BLaER1 treated with 17β-estradiol and CSF1 and Interleukin-3, amounts not matched to agents 10 nM and 100 nM (cell line): ENCODE measurements around the gene ELP5.
A peak's percentile ranks its signal among the peaks of the same experiment; 100 is the strongest.

Experiments
- H3K27ac ChIP-seq, 11 experiments: shearing (Covaris generic); formaldehyde crosslinking; 2 replicates each; pipeline ENCODE4 v1.8.1; 2022
- H3K27me3 ChIP-seq, 11 experiments: shearing (Covaris generic); formaldehyde crosslinking; 2 replicates each; pipeline ENCODE4 v1.8.1; 2022
- H3K36me3 ChIP-seq, 11 experiments: shearing (Covaris generic); formaldehyde crosslinking; 2 replicates each; pipeline ENCODE4 v1.8.1; 2022
- H3K4me1 ChIP-seq, 10 experiments: shearing (Covaris generic); formaldehyde crosslinking; 2 replicates each; pipeline ENCODE4 v1.8.1; 2022
- H3K4me2 ChIP-seq, 11 experiments: shearing (Covaris generic); formaldehyde crosslinking; 2 replicates each; pipeline ENCODE4 v1.8.1; 2022
- H3K4me3 ChIP-seq, 10 experiments: shearing (Covaris generic); formaldehyde crosslinking; 2 replicates each; pipeline ENCODE4 v1.8.1; 2022
- H3K9ac ChIP-seq, 11 experiments: shearing (Covaris generic); formaldehyde crosslinking; 2 replicates each; pipeline ENCODE4 v1.8.1; 2022
- H3K9me3 ChIP-seq, 11 experiments: shearing (Covaris generic); formaldehyde crosslinking; replicated peaks in 1 of 11; 2 replicates each; pipeline ENCODE4 v1.8.1; 2022
- H4K20me1 ChIP-seq, 11 experiments: shearing (Covaris generic); formaldehyde crosslinking; 2 replicates each; pipeline ENCODE4 v1.8.1; 2022
- Cebpa-rat ChIP-seq, 11 experiments: shearing (Covaris generic); IDR thresholded peaks; 2 replicates each; pipeline ENCODE4 v1.8.1; 2022

Gene ELP5

DNA sequence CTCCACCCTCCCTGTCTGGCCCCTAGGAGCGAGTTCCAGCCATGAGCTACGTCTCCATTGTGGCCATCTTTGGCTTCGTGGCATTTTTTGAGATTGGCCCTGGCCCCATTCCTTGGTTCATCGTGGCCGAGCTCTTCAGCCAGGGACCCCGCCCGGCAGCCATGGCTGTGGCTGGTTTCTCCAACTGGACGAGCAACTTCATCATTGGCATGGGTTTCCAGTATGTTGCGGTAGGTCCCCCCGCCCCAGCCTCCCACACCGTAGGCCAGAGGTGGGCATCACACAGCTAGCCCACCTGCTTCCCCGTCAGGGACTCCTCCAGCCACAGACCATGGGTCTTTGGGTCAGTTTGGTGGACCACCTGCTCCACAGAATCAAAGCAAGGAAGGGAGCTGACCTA lies 33.7 kb downstream of the ELP5 start:
- Histone ChIP-seq H4K20me1 (no peaks in the 10 kb centered on the region; a peak in 2 of 22 replicates), H3K9ac (no peak overlapping the region), H3K27me3 (peaks cover 8 to 29% (median 16%) of the 10 kb centered on the region in 11 experiments; a peak in 20 of 22 replicates), H3K36me3 (no peaks in the 10 kb centered on the region), H3K4me1 (peaks cover 26 to 42% (median 35%) of the 10 kb centered on the region in 10 experiments), H3K4me3 (no peak overlapping the region), H3K27ac (no peak overlapping the region), H3K4me2 (no peak overlapping the region), H3K9me3 (no peaks in the 10 kb centered on the region)
- TF ChIP-seq Cebpa-rat (IDR thresholded peaks at IDR 0.05) = no peak

- no peak overlapping the region for H3K4me2 ChIP-seq
- no peak overlapping the region for H3K4me3 ChIP-seq
- H3K4me1 ChIP-seq = peaks cover 0 to 29% (median 25%) of the 10 kb centered on the region in 10 experiments; a peak in 17 of 20 replicates
- H3K9me3 ChIP-seq = no peaks in the 10 kb centered on the region
- no peak for TF ChIP-seq Cebpa-rat (IDR thresholded peaks at IDR 0.05)
- H3K9ac ChIP-seq = no peak overlapping the region
- H3K27me3 ChIP-seq = peaks cover 32 to 53% (median 40%) of the 10 kb centered on the region in 11 experiments
- no peaks in the 10 kb centered on the region for H3K36me3 ChIP-seq
- no peak overlapping the region for H3K27ac ChIP-seq
- H4K20me1 ChIP-seq = peaks cover 0 to 11% (median 0%) of the 10 kb centered on the region in 11 experiments; a peak in 3 of 22 replicates
Measured at GRCh38 chr17:7289256-7290032, 37.4 kb downstream of the ELP5 start.

- H3K27me3 ChIP-seq = peaks cover 39 to 61% (median 47%) of the 10 kb centered on the region in 11 experiments
- TF ChIP-seq Cebpa-rat (IDR thresholded peaks at IDR 0.05) = no peak
Measured at GRCh38 chr17:7290166-7290565, 38.2 kb downstream of the ELP5 start.

GRCh38 chr17:7290685-7291084 lies 38.7 kb downstream of the ELP5 start:
- Histone ChIP-seq H3K27ac (no peak overlapping the region), H3K4me1 (peaks cover 4 to 39% (median 36%) of the 10 kb centered on the region in 10 experiments; a peak in 19 of 20 replicates), H3K27me3 (peaks cover 44 to 66% (median 52%) of the 10 kb centered on the region in 11 experiments), H3K4me3 (no peak overlapping the region), H4K20me1 (peaks cover 0 to 13% (median 0%) of the 10 kb centered on the region in 11 experiments; a peak in 3 of 22 replicates), H3K4me2 (no peak overlapping the region), H3K9ac (no peak overlapping the region), H3K36me3 (no peaks in the 10 kb centered on the region), H3K9me3 (no peaks in the 10 kb centered on the region)
- TF ChIP-seq Cebpa-rat (IDR thresholded peaks at IDR 0.05) = no peak

More at GRCh38 chr17:7290166-7290565, 38.2 kb downstream of the ELP5 start:
- no peaks in the 10 kb centered on the region for H3K36me3 ChIP-seq
- no peaks in the 10 kb centered on the region for H3K9me3 ChIP-seq
- H3K4me2 ChIP-seq = no peak overlapping the region
- H3K9ac ChIP-seq = no peak overlapping the region
- H4K20me1 ChIP-seq = peaks cover 0 to 11% (median 0%) of the 10 kb centered on the region in 11 experiments; a peak in 3 of 22 replicates
- H3K27ac ChIP-seq = no peak overlapping the region
- no peak overlapping the region for H3K4me3 ChIP-seq
- peaks cover 4 to 33% (median 30%) of the 10 kb centered on the region in 10 experiments; a peak in 19 of 20 replicates for H3K4me1 ChIP-seq

DNA sequence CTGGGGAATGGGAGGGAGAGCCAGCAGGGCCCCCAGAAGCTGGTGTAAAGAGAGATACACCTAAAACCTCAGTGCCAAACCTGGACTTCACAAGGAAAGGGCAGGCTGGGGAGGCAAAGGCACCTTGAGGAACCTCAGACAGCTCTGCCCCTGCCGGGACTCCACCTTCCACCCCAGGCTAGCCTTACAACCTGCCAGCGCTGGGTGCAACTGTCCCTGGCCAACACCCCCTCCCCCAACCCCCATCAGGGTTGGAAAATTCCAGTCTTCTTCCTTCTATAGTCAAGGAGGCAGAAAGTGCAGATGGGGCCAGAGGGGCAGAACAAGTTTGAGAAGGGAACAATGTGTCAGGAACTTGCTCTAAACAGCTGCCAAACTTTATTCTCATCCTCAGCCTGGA lies 40.2 kb downstream of the ELP5 start:
- no peak overlapping the region for H3K27ac ChIP-seq
- no peak overlapping the region for H3K9ac ChIP-seq
- no peaks in the 10 kb centered on the region for H3K36me3 ChIP-seq
- no peak for TF ChIP-seq Cebpa-rat (IDR thresholded peaks at IDR 0.05)
- peaks cover 0 to 16% (median 0%) of the 10 kb centered on the region in 11 experiments; a peak in 3 of 22 replicates for H4K20me1 ChIP-seq
- peaks cover 51 to 81% (median 64%) of the 10 kb centered on the region in 11 experiments for H3K27me3 ChIP-seq
- H3K4me1 ChIP-seq = peaks cover 15 to 41% (median 37%) of the 10 kb centered on the region in 10 experiments
- no peaks in the 10 kb centered on the region for H3K9me3 ChIP-seq
- no peak overlapping the region for H3K4me3 ChIP-seq
- 0 out of 22 replicates have a peak overlapping the region, but pooled peaks of 1 of the 11 experiments have one; percentile 2 for H3K4me2 ChIP-seq

- Histone ChIP-seq H3K9ac (no peak overlapping the region), H3K27ac (no peak overlapping the region), H3K4me3 (no peak overlapping the region), H3K4me1 (peaks cover 15 to 41% (median 37%) of the 10 kb centered on the region in 10 experiments), H3K9me3 (no peaks in the 10 kb centered on the region), H3K27me3 (peaks cover 51 to 83% (median 63%) of the 10 kb centered on the region in 11 experiments), H4K20me1 (peaks cover 0 to 16% (median 0%) of the 10 kb centered on the region in 11 experiments; a peak in 3 of 22 replicates), H3K4me2 (peak overlapping the region in 5 of 11 experiments; percentile 2 to 76 (median 14); a peak in 8 of 22 replicates), H3K36me3 (no peaks in the 10 kb centered on the region)
- no peak for TF ChIP-seq Cebpa-rat (IDR thresholded peaks at IDR 0.05)
Measured at GRCh38 chr17:7292729-7293128, 40.7 kb downstream of the ELP5 start.

DNA sequence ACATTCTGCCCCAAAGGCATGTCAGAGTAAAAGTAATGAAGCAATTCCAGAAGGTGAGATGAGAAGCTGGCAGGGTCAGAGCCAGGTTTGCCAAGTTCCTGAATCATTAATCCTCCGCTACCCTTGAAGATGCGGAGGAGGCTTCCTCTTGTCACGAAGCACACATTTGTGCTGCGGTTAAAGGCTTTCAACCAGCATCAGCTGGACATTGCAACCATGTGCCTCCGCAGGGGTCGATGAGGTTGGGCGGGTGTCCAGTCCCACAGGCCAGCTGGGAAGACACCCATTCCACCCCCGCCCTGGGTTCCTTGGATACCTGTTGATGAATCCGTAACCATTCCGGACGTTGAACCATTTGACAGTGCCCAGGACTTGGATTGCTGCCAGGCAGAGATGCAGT lies 41.1 kb downstream of the ELP5 start:
- no peaks in the 10 kb centered on the region for H3K9me3 ChIP-seq
- no peak for TF ChIP-seq Cebpa-rat (IDR thresholded peaks at IDR 0.05)
- H3K4me2 ChIP-seq = peak overlapping the region in 5 of 11 experiments; percentile 2 to 76 (median 14); a peak in 7 of 22 replicates
- H3K4me1 ChIP-seq = peaks cover 15 to 41% (median 37%) of the 10 kb centered on the region in 10 experiments
- H4K20me1 ChIP-seq = peaks cover 0 to 16% (median 0%) of the 10 kb centered on the region in 11 experiments; a peak in 3 of 22 replicates
- no peaks in the 10 kb centered on the region for H3K36me3 ChIP-seq
- no peak overlapping the region for H3K9ac ChIP-seq
- H3K27me3 ChIP-seq = peaks cover 51 to 79% (median 63%) of the 10 kb centered on the region in 11 experiments
- no peak overlapping the region for H3K27ac ChIP-seq
- H3K4me3 ChIP-seq = no peak overlapping the region

GRCh38 chr17:7293816-7294613 lies 42.0 kb downstream of the ELP5 start:
- TF ChIP-seq Cebpa-rat (IDR thresholded peaks at IDR 0.05) = no peak
- Histone ChIP-seq H3K4me2 (peak overlapping the region in 9 of 11 experiments; percentile 76 to 90 (median 82); a peak in 14 of 22 replicates), H3K27me3 (peaks cover 51 to 75% (median 63%) of the 10 kb centered on the region in 11 experiments), H3K4me1 (peaks cover 15 to 41% (median 37%) of the 10 kb centered on the region in 10 experiments), H3K27ac (no peak overlapping the region), H3K9me3 (no peaks in the 10 kb centered on the region), H3K4me3 (no peak overlapping the region; a peak in 1 of 20 replicates), H3K36me3 (no peaks in the 10 kb centered on the region), H4K20me1 (peaks cover 0 to 16% (median 0%) of the 10 kb centered on the region in 11 experiments; a peak in 3 of 22 replicates), H3K9ac (no peak overlapping the region)
